Keratinocyte (primary cell): Measurements from ENCODE around the gene SMC3. TPM values are rescaled to one million over a fixed set of nuclear protein-coding genes. Genes with fewer than 3 reads are reported as not detected.
A peak's percentile ranks its signal among the peaks of the same experiment; 100 is the strongest.

Source experiments
- DNase-seq: peaks from one replicate; pipeline ENCODE4 v3.0.0-alpha.2; 2011; ENCODE audit warnings: low read depth, missing footprints, low spot score
- FAIRE-seq: peaks from 2 replicates; lab custom pipeline; 2011; peaks lifted over from hg19 to GRCh38; lab: Jason Lieb, UNC
- H2AFZ ChIP-seq: 2 replicates; pipeline ENCODE4 v1.6.0; 2012; ENCODE audit warnings: low read length, control low read depth, inconsistent platforms; ENCODE audit not compliant: control insufficient read depth
- H3K27ac ChIP-seq: 2 replicates; pipeline ENCODE4 v1.5.1; 2011; ENCODE audit warnings: low read length; ENCODE audit not compliant: control insufficient read depth, insufficient read depth
- H3K27me3 ChIP-seq: 3 replicates; pipeline ENCODE4 v1.6.0; 2011; ENCODE audit warnings: low read length; ENCODE audit not compliant: control insufficient read depth, insufficient read depth; ENCODE audit errors: extremely low read depth
- H3K36me3 ChIP-seq, 2 experiments: 2 replicates in 1 of 2; 3 replicates in 1 of 2; pipeline ENCODE4 v1.5.1; 2011; ENCODE audit warnings: low read length in 2 of 2, mild to moderate bottlenecking in 1 of 2; ENCODE audit not compliant: control insufficient read depth in 2 of 2, insufficient read depth in 2 of 2; ENCODE audit errors: extremely low read depth in 1 of 2
- H3K4me1 ChIP-seq: 3 replicates; pipeline ENCODE4 v1.5.1; 2011; ENCODE audit warnings: low read length; ENCODE audit not compliant: control insufficient read depth, insufficient read depth; ENCODE audit errors: extremely low read depth
- H3K4me2 ChIP-seq: 3 replicates; pipeline ENCODE4 v1.6.0; 2011; ENCODE audit warnings: low read depth, low read length; ENCODE audit not compliant: control insufficient read depth, insufficient read depth; ENCODE audit errors: extremely low read depth
- H3K4me3 ChIP-seq, 3 experiments: fragments of 200-600 bp in 1 of 3; sonication (generic) in 1 of 3; 2 replicates in 2 of 3; 3 replicates in 1 of 3; pipeline ENCODE4 v1.5.1; 2011 to 2016; ENCODE audit warnings: low read length in 3 of 3, mild to moderate bottlenecking in 3 of 3, control low read depth in 2 of 3, inconsistent platforms in 1 of 3, low read depth in 1 of 3, mixed read lengths in 1 of 3, mixed run types in 1 of 3, moderate library complexity in 1 of 3; ENCODE audit not compliant: control insufficient read depth in 2 of 3, insufficient read depth in 2 of 3; ENCODE audit errors: extremely low read depth in 1 of 3
- H3K79me2 ChIP-seq: 2 replicates; pipeline ENCODE4 v1.6.0; 2012; ENCODE audit warnings: low read length; ENCODE audit not compliant: control insufficient read depth, insufficient read depth
- H3K9ac ChIP-seq: 3 replicates; pipeline ENCODE4 v1.6.0; 2011; ENCODE audit warnings: low read length; ENCODE audit not compliant: control insufficient read depth, insufficient read depth; ENCODE audit errors: extremely low read depth
- H3K9me1 ChIP-seq: 3 replicates; pipeline ENCODE4 v1.6.0; 2011; ENCODE audit warnings: low read length; ENCODE audit not compliant: control insufficient read depth, insufficient read depth; ENCODE audit errors: extremely low read depth
- H3K9me3 ChIP-seq: 2 replicates; pipeline ENCODE4 v1.5.1; 2012; ENCODE audit warnings: low read depth, low read length; ENCODE audit not compliant: control insufficient read depth
- H4K20me1 ChIP-seq: 3 replicates; pipeline ENCODE4 v1.6.0; 2011; ENCODE audit warnings: low read length; ENCODE audit not compliant: control insufficient read depth, insufficient read depth; ENCODE audit errors: extremely low read depth
- CTCF ChIP-seq, 3 experiments: IDR thresholded peaks in 1 of 3; conservative IDR thresholded peaks in 1 of 3; optimal IDR thresholded peaks in 1 of 3; 2 replicates in 2 of 3; 3 replicates in 1 of 3; pipeline versions ENCODE3 to v1.5.1; 2011; ENCODE audit warnings: low read length in 3 of 3, mild to moderate bottlenecking in 3 of 3, moderate library complexity in 2 of 3, control low read depth in 1 of 3, inconsistent platforms in 1 of 3; ENCODE audit not compliant: insufficient read depth in 2 of 3; ENCODE audit errors: extremely low read depth in 1 of 3
- EZH2 ChIP-seq: IDR thresholded peaks from one replicate; pipeline ENCODE4 v1.6.1; 2012; ENCODE audit warnings: inconsistent platforms, mild to moderate bottlenecking, low read length, moderate library complexity
- dilution Hi-C: fragments of 300-500 bp; cut with MboI; formaldehyde crosslinking; loops from one replicate; pipeline ENCODE4 v1.7.0; 2020; ENCODE audit warnings: low sequenced_read_pairs; ENCODE audit not compliant: extremely low pct_ligation_motif_present
- polyA plus RNA-seq, 5 experiments: library from polyadenylated mRNA; depleted of rRNA in 3 of 5; stranded (reverse) in 3 of 5; stranded (forward) in 1 of 5; unstranded in 1 of 5; fragments of >200 nt; gene quantifications; 1 replicate in 1 of 5; 2 replicates in 3 of 5; 3 replicates in 1 of 5; pipeline versions ENCODE4 v1.2.1 to v1.2.3, GENCODE V29; 2011 to 2012; ENCODE audit warnings: missing spikeins in 2 of 5, low read depth in 1 of 5, low replicate concordance in 1 of 5

Gene SMC3
- polyA plus RNA-seq, 1 donor (not counting 4 experiments of a cell fraction or from before 2014, with no cell fraction given) = 16.3 TPM

GRCh38 chr10:110600487-110601101, 33.1 kb downstream of the SMC3 start:
- Histone ChIP-seq H3K9me1 (no peaks in the 10 kb centered on the region), H3K4me2 (no peak overlapping the region), H3K27ac (no peak overlapping the region), H3K9ac (no peak overlapping the region), H3K79me2 (no peaks in the 10 kb centered on the region), H3K27me3 (no peaks in the 10 kb centered on the region), H3K36me3 (peaks cover 8 to 11% of the 10 kb centered on the region in 2 experiments), H2AFZ (no peak overlapping the region), H3K9me3 (no peaks in the 10 kb centered on the region), H4K20me1 (no peaks in the 10 kb centered on the region), H3K4me3 (no peak overlapping the region), H3K4me1 (no peaks in the 10 kb centered on the region)
- TF ChIP-seq EZH2 (no peak), CTCF (optimal IDR thresholded peaks at IDR 0.05 in 1 of 3, IDR thresholded peaks at IDR 0.05 in 1 of 3, conservative IDR thresholded peaks at IDR 0.05 in 1 of 3; ENCODE audit: extremely low read depth in 1 of 3, insufficient read depth in 2 of 3, low read length in 3 of 3) (peak; percentile 35 to 58 (median 46))
- DNase-seq (peak; percentile 41), FAIRE-seq (peak; percentile 63)
- dilution Hi-C loops = no loop called here

DNA sequence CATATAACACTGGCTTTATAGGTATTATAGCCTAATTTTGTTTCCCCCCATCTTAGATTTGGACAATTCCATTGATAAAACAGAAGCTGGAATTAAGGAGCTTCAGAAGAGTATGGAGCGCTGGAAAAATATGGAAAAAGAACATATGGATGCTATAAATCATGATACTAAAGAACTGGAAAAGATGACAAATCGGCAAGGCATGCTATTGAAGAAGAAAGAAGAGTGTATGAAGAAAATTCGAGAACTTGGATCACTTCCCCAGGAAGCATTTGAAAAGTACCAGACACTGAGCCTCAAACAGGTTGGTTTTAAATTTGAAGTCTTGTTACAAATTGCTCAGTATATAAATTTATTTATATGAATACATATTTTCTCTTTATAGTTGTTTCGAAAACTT, 34.1 kb downstream of the SMC3 start:
- H3K9me3 ChIP-seq = no peaks in the 10 kb centered on the region
- FAIRE-seq = no peak
- H3K27me3 ChIP-seq = no peaks in the 10 kb centered on the region
- no peaks in the 10 kb centered on the region for H3K79me2 ChIP-seq
- no peaks in the 10 kb centered on the region for H4K20me1 ChIP-seq
- no peaks in the 10 kb centered on the region for H3K9me1 ChIP-seq
- H3K9ac ChIP-seq = no peak overlapping the region
- H3K4me1 ChIP-seq = no peaks in the 10 kb centered on the region
- H2AFZ ChIP-seq = no peak overlapping the region
- H3K36me3 ChIP-seq = peaks cover 9 to 11% of the 10 kb centered on the region in 2 experiments
- no peak overlapping the region for H3K4me3 ChIP-seq
- TF ChIP-seq CTCF (optimal IDR thresholded peaks at IDR 0.05 in 1 of 3, IDR thresholded peaks at IDR 0.05 in 1 of 3, conservative IDR thresholded peaks at IDR 0.05 in 1 of 3; ENCODE audit: extremely low read depth in 1 of 3, insufficient read depth in 2 of 3, low read length in 3 of 3) (no peak), EZH2 (no peak)
- H3K4me2 ChIP-seq = no peak overlapping the region
- no peak for DNase-seq
- H3K27ac ChIP-seq = no peak overlapping the region
- dilution Hi-C loops = no loop called here
